SK-N-SH (cell line): ENCODE measurements around the gene TMEM259. TPM values are rescaled to one million over a fixed set of nuclear protein-coding genes. Genes with fewer than 3 reads are reported as not detected.

Source experiments
- CTCF ChIA-PET: fragments of 300-600, 350-600 bp; formaldehyde crosslinking; extraction: SDS; loops from one replicate; lab custom pipeline; 2021; lab: Yijun Ruan, JAX
- POLR2A ChIA-PET: fragments of 350-600 bp; sonication (Branson Sonifier 250); formaldehyde crosslinking; extraction: SDS; loops from one replicate; lab custom pipeline; 2020; ENCODE audit warnings: antibody characterized with exemption, inconsistent platforms; lab: Yijun Ruan, JAX
- DNase-seq: peaks from one replicate; pipeline ENCODE4 v3.0.0; 2012
- H2AFZ ChIP-seq: fragments of 200-600 bp; sonication (generic); 2 replicates; pipeline ENCODE4 v1.8.1; 2016; ENCODE audit warnings: antibody characterized with exemption, mild to moderate bottlenecking, low read depth
- H3F3A ChIP-seq: fragments of 200-600 bp; sonication (generic); replicated peaks from 2 replicates; pipeline ENCODE3; 2016; ENCODE audit warnings: antibody characterized with exemption, mild to moderate bottlenecking; ENCODE audit not compliant: insufficient read depth
- H3K27ac ChIP-seq, 2 experiments: fragments of 200-500 bp in 1 of 2; fragments of 200-600 bp in 1 of 2; sonication (Bioruptor generic) in 1 of 2; sonication (generic), shearing (Covaris generic) in 1 of 2; 2 replicates each; pipeline versions ENCODE4 v1.5.1 to v1.6.1; 2014 to 2016; ENCODE audit warnings: low read depth in 2 of 2, inconsistent platforms in 1 of 2, low read length in 1 of 2, mild to moderate bottlenecking in 1 of 2, mixed read lengths in 1 of 2
- H3K27me3 ChIP-seq: fragments of 200-600 bp; sonication (generic), shearing (Covaris generic); 2 replicates; pipeline ENCODE4 v1.6.1; 2016; ENCODE audit warnings: mixed run types; ENCODE audit not compliant: insufficient read depth
- H3K36me3 ChIP-seq, 2 experiments: fragments of 200-500 bp in 1 of 2; fragments of 200-600 bp in 1 of 2; sonication (Bioruptor generic) in 1 of 2; sonication (generic) in 1 of 2; replicated peaks in 1 of 2; 2 replicates each; pipeline versions ENCODE3 to v1.5.1; 2014 to 2016; ENCODE audit warnings: low read length in 1 of 2, mild to moderate bottlenecking in 1 of 2; ENCODE audit not compliant: insufficient read depth in 2 of 2, control insufficient read depth in 1 of 2
- H3K4me1 ChIP-seq, 2 experiments: fragments of 200-500 bp in 1 of 2; fragments of 200-600 bp in 1 of 2; sonication (Bioruptor generic) in 1 of 2; sonication (generic), shearing (Covaris generic) in 1 of 2; 2 replicates each; pipeline versions ENCODE4 v1.5.1 to v1.6.1; 2014 to 2016; ENCODE audit warnings: low read depth in 1 of 2, low read length in 1 of 2, mixed run types in 1 of 2; ENCODE audit not compliant: insufficient read depth in 2 of 2, control insufficient read depth in 1 of 2
- H3K4me2 ChIP-seq: fragments of 200-600 bp; sonication (generic), shearing (Covaris generic); 2 replicates; pipeline ENCODE4 v1.6.1; 2017; ENCODE audit warnings: mixed run types
- H3K4me3 ChIP-seq, 2 experiments: fragments of 200-500 bp in 1 of 2; fragments of 200-600 bp in 1 of 2; sonication (Bioruptor generic) in 1 of 2; sonication (generic), shearing (Covaris generic) in 1 of 2; 2 replicates each; pipeline versions ENCODE4 v1.5.1 to v1.8.1; 2014 to 2016; ENCODE audit warnings: low read depth in 2 of 2, inconsistent platforms in 1 of 2, low read length in 1 of 2, mild to moderate bottlenecking in 1 of 2, mixed read lengths in 1 of 2, moderate library complexity in 1 of 2
- H3K79me2 ChIP-seq: fragments of 200-600 bp; sonication (generic); 2 replicates; pipeline ENCODE4 v1.8.1; 2017; ENCODE audit warnings: mild to moderate bottlenecking; ENCODE audit not compliant: insufficient read depth
- H3K9ac ChIP-seq: fragments of 200-600 bp; sonication (generic); 2 replicates; pipeline ENCODE4 v1.6.1; 2017; ENCODE audit warnings: mixed run types
- H3K9me2 ChIP-seq: fragments of 200-600 bp; sonication (generic); 2 replicates; pipeline ENCODE4 v1.6.1; 2017; ENCODE audit warnings: mixed run types
- H3K9me3 ChIP-seq: fragments of 200-600 bp; sonication (generic); 2 replicates; pipeline ENCODE4 v1.6.1; 2017; ENCODE audit warnings: mixed run types, mild to moderate bottlenecking, moderate library complexity
- H4K20me1 ChIP-seq: fragments of 200-600 bp; sonication (generic); 2 replicates; pipeline ENCODE4 v1.6.1; 2017; ENCODE audit warnings: mild to moderate bottlenecking, mixed run types; ENCODE audit not compliant: insufficient read depth
- CHD2 ChIP-seq: fragments of 150-350 bp; IDR thresholded peaks from 2 replicates; pipeline ENCODE4 v1.6.1; 2018; ENCODE audit warnings: low read length; ENCODE audit not compliant: partially characterized antibody
- ELF1 ChIP-seq: IDR thresholded peaks from 2 replicates; pipeline ENCODE4 v1.4.0; 2012
- FOXM1 ChIP-seq: IDR thresholded peaks from 2 replicates; pipeline ENCODE4 v1.4.0; 2012; ENCODE audit warnings: low read depth, mild to moderate bottlenecking
- GABPA ChIP-seq: IDR thresholded peaks from 2 replicates; pipeline ENCODE4 v1.4.0; 2012; ENCODE audit warnings: low read depth, mild to moderate bottlenecking
- JUND ChIP-seq: IDR thresholded peaks from 2 replicates; pipeline ENCODE4 v1.4.0; 2012
- NFIC ChIP-seq: IDR thresholded peaks from 2 replicates; pipeline ENCODE4 v1.4.0; 2012; ENCODE audit warnings: borderline replicate concordance
- NRF1 ChIP-seq: IDR thresholded peaks from 2 replicates; pipeline ENCODE4 v1.6.1; 2012; ENCODE audit warnings: low read depth, mild to moderate bottlenecking, low read length
- POLR2AphosphoS5 ChIP-seq: IDR thresholded peaks from 2 replicates; pipeline ENCODE4 v1.6.1; 2012; ENCODE audit warnings: low read depth, low read length
- RCOR1 ChIP-seq: fragments of 150-350 bp; IDR thresholded peaks from 2 replicates; pipeline ENCODE4 v1.6.1; 2017; ENCODE audit warnings: antibody characterized with exemption, low read length
- TCF12 ChIP-seq: IDR thresholded peaks from 2 replicates; pipeline ENCODE4 v1.4.0; 2012
- YY1 ChIP-seq: IDR thresholded peaks from 2 replicates; pipeline ENCODE4 v1.4.0; 2012; ENCODE audit warnings: low read depth, mild to moderate bottlenecking
- WGBS: methylation state at CpG from one replicate; pipeline ENCODE4 v1.1.6; 2017; ENCODE audit warnings: low lambda C conversion rate; 5-methylcytosine and 5-hydroxymethylcytosine counted together
- polyA plus RNA-seq, 3 experiments: library from polyadenylated mRNA; depleted of rRNA; stranded (reverse); fragments of >200 nt; gene quantifications; 2 replicates each; pipeline ENCODE4 v1.2.3, GENCODE V29; 2012
- TF ChIP-seq, protein P1 (sequence below): IDR thresholded peaks from 2 replicates; pipeline ENCODE4 v1.6.1; 2012; ENCODE audit warnings: mild to moderate bottlenecking, low read depth, low read length, moderate library complexity
- TF ChIP-seq, protein P2 (sequence below): IDR thresholded peaks from 2 replicates; pipeline ENCODE4 v1.4.0; 2012; ENCODE audit warnings: low read depth, borderline replicate concordance
- TF ChIP-seq, protein P3 (sequence below): fragments of 200-600 bp; sonication (generic); IDR thresholded peaks from 2 replicates; pipeline ENCODE4 v1.6.1; 2017; ENCODE audit warnings: antibody characterized with exemption, mild to moderate bottlenecking, moderate library complexity
- TF ChIP-seq, protein P4 (sequence below): IDR thresholded peaks from 2 replicates; pipeline ENCODE4 v1.4.0; 2012; ENCODE audit warnings: low read depth

Gene TMEM259
- polyA plus RNA-seq, 1 of the 3 experiments (the other 2 are of a cell fraction): 138 TPM

DNA sequence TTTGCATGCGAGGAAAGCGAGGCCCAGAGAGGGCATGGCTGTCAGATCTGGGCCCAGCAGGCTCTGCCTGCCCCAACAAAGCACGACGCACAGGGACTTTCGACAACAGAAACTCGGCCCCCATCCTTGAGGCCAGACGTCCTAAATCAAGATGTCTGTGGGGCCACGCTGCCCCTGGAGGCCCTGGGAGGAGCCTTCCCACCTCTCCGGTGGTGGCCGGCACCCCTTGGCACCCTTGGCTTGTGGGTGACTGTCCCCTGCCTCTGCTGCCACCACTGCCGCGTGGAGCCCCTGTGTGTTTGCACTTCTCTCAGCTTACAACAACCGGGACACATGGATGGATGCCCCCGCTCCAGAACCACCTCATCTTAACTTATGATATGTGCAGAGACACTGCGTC is 32.4 kb downstream of the TMEM259 start:
- H3F3A ChIP-seq: no peaks in the 10 kb centered on the region
- peaks cover 8% of the 10 kb centered on the region; the same call in 1 of the 2 replicates for H3K79me2 ChIP-seq
- H2AFZ ChIP-seq: no peak overlapping the region
- no peak overlapping the region for H3K4me2 ChIP-seq
- H3K9me2 ChIP-seq: no peaks in the 10 kb centered on the region
- ChIA-PET POLR2A (no interaction called here), CTCF (interaction anchor here (1.3 to 10.7 kb wide), 3 partner anchors 8 to 68 kb away, joined by 3 to 161 read pairs (median 4); partner anchors contain the start of gene KISS1R)
- H3K4me1 ChIP-seq: peaks cover 0 to 7% of the 10 kb centered on the region in 2 experiments; a peak in 2 of 4 replicates
- no peak overlapping the region for H3K27ac ChIP-seq
- H4K20me1 ChIP-seq: 0 out of 2 replicates have a peak, but pooled peaks cover 6% of the 10 kb centered on the region
- no peaks in the 10 kb centered on the region for H3K27me3 ChIP-seq
- no peaks in the 10 kb centered on the region for H3K9me3 ChIP-seq
- TF ChIP-seq, protein P1, sequence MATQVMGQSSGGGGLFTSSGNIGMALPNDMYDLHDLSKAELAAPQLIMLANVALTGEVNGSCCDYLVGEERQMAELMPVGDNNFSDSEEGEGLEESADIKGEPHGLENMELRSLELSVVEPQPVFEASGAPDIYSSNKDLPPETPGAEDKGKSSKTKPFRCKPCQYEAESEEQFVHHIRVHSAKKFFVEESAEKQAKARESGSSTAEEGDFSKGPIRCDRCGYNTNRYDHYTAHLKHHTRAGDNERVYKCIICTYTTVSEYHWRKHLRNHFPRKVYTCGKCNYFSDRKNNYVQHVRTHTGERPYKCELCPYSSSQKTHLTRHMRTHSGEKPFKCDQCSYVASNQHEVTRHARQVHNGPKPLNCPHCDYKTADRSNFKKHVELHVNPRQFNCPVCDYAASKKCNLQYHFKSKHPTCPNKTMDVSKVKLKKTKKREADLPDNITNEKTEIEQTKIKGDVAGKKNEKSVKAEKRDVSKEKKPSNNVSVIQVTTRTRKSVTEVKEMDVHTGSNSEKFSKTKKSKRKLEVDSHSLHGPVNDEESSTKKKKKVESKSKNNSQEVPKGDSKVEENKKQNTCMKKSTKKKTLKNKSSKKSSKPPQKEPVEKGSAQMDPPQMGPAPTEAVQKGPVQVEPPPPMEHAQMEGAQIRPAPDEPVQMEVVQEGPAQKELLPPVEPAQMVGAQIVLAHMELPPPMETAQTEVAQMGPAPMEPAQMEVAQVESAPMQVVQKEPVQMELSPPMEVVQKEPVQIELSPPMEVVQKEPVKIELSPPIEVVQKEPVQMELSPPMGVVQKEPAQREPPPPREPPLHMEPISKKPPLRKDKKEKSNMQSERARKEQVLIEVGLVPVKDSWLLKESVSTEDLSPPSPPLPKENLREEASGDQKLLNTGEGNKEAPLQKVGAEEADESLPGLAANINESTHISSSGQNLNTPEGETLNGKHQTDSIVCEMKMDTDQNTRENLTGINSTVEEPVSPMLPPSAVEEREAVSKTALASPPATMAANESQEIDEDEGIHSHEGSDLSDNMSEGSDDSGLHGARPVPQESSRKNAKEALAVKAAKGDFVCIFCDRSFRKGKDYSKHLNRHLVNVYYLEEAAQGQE: no peak
- TF ChIP-seq YY1: no peak
- no peak for TF ChIP-seq GABPA
- TF ChIP-seq POLR2AphosphoS5: no peak
- no peak for TF ChIP-seq NFIC
- TF ChIP-seq, protein P2, sequence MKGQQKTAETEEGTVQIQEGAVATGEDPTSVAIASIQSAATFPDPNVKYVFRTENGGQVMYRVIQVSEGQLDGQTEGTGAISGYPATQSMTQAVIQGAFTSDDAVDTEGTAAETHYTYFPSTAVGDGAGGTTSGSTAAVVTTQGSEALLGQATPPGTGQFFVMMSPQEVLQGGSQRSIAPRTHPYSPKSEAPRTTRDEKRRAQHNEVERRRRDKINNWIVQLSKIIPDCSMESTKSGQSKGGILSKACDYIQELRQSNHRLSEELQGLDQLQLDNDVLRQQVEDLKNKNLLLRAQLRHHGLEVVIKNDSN: no peak
- TF ChIP-seq RCOR1: no peak
- no peak for TF ChIP-seq CHD2
- no peak for TF ChIP-seq FOXM1
- TF ChIP-seq TCF12: no peak
- TF ChIP-seq, protein P3, sequence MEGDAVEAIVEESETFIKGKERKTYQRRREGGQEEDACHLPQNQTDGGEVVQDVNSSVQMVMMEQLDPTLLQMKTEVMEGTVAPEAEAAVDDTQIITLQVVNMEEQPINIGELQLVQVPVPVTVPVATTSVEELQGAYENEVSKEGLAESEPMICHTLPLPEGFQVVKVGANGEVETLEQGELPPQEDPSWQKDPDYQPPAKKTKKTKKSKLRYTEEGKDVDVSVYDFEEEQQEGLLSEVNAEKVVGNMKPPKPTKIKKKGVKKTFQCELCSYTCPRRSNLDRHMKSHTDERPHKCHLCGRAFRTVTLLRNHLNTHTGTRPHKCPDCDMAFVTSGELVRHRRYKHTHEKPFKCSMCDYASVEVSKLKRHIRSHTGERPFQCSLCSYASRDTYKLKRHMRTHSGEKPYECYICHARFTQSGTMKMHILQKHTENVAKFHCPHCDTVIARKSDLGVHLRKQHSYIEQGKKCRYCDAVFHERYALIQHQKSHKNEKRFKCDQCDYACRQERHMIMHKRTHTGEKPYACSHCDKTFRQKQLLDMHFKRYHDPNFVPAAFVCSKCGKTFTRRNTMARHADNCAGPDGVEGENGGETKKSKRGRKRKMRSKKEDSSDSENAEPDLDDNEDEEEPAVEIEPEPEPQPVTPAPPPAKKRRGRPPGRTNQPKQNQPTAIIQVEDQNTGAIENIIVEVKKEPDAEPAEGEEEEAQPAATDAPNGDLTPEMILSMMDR: no peak
- TF ChIP-seq NRF1: no peak
- TF ChIP-seq JUND: no peak
- TF ChIP-seq, protein P4, sequence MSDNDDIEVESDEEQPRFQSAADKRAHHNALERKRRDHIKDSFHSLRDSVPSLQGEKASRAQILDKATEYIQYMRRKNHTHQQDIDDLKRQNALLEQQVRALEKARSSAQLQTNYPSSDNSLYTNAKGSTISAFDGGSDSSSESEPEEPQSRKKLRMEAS: no peak
- TF ChIP-seq ELF1: no peak
- 88% methylated on average over 8 of the region's 15 CpGs for WGBS
- peaks cover 3 to 42% of the 10 kb centered on the region in 2 experiments for H3K36me3 ChIP-seq
- no peak for DNase-seq
- H3K4me3 ChIP-seq: no peak overlapping the region
- H3K9ac ChIP-seq: no peak overlapping the region
